Upper lobe of right lung (tissue), 1 donor: ENCODE data around the gene SCLY. TPM values are rescaled to one million over a fixed set of nuclear protein-coding genes. Genes with fewer than 3 reads are reported as not detected.
"Not testable (repeated sequence)": the region's sequence is repeated elsewhere in the genome, so short reads cannot be mapped to it uniquely, and the experiment has no call there.

Experiments used
- ATAC-seq: fragments of 200-7000 bp; cut with Tn5 transposase; one replicate; pipeline ENCODE4 v1.9.1; 2020; ENCODE audit warnings: mild to moderate bottlenecking, moderate library complexity
- DNase-seq: peaks from one replicate; pipeline ENCODE4 v3.0.0-alpha.2; 2020
- H3K27ac ChIP-seq: fragments of 200-600 bp; one replicate; pipeline ENCODE4 v1.8.0; 2022
- H3K27me3 ChIP-seq: fragments of 200-600 bp; one replicate; pipeline ENCODE4 v1.8.0; 2022; ENCODE audit warnings: mild to moderate bottlenecking
- H3K36me3 ChIP-seq: fragments of 200-600 bp; one replicate; pipeline ENCODE4 v1.8.0; 2022
- H3K4me1 ChIP-seq: fragments of 200-600 bp; one replicate; pipeline ENCODE4 v1.8.0; 2022
- H3K4me3 ChIP-seq: fragments of 200-600 bp; one replicate; pipeline ENCODE4 v1.8.0; 2022; ENCODE audit warnings: mild to moderate bottlenecking
- H3K9me3 ChIP-seq: fragments of 200-600 bp; one replicate; pipeline ENCODE4 v1.8.0; 2022
- intact Hi-C: fragments of 100-400 bp; cut with DNase I; formaldehyde crosslinking; loops from one replicate; pipeline ENCODE4 v1.11.0; 2022
- total RNA-seq: library from RNA; stranded (reverse); fragmentation: NEBNext Ultra II Directional; extraction: Animal tissue kit (Norgen Biotek cat#: 25700); gene quantifications from one replicate; pipeline ENCODE4 v1.2.1, GENCODE V29; 2021
- TF ChIP-seq, protein P1 (sequence below): fragments of 200-600 bp; IDR thresholded peaks from one replicate; pipeline ENCODE4 v1.8.0; 2022; ENCODE audit warnings: antibody characterized with exemption
- donor health status: DM: no; HTN: yes; CAD: no; lungs with severe emphysema.

Gene SCLY
- total RNA-seq, 1 donor from 2014 or later, result 13.0 TPM

- DNase-seq (no peak), ATAC-seq (no peak)
- intact Hi-C loops, result no loop called here
- Histone ChIP-seq H3K27ac (no peak overlapping the region), H3K4me3 (no peak overlapping the region), H3K9me3 (no peaks in the 10 kb centered on the region), H3K4me1 (peaks cover 8% of the 10 kb centered on the region), H3K27me3 (no peaks in the 10 kb centered on the region), H3K36me3 (peaks cover 46% of the 10 kb centered on the region)
- TF ChIP-seq, protein P1, sequence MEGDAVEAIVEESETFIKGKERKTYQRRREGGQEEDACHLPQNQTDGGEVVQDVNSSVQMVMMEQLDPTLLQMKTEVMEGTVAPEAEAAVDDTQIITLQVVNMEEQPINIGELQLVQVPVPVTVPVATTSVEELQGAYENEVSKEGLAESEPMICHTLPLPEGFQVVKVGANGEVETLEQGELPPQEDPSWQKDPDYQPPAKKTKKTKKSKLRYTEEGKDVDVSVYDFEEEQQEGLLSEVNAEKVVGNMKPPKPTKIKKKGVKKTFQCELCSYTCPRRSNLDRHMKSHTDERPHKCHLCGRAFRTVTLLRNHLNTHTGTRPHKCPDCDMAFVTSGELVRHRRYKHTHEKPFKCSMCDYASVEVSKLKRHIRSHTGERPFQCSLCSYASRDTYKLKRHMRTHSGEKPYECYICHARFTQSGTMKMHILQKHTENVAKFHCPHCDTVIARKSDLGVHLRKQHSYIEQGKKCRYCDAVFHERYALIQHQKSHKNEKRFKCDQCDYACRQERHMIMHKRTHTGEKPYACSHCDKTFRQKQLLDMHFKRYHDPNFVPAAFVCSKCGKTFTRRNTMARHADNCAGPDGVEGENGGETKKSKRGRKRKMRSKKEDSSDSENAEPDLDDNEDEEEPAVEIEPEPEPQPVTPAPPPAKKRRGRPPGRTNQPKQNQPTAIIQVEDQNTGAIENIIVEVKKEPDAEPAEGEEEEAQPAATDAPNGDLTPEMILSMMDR, result no peak
These were observed 5.4 kb downstream of the SCLY start for GRCh38 chr2:238066218-238066617.

DNA sequence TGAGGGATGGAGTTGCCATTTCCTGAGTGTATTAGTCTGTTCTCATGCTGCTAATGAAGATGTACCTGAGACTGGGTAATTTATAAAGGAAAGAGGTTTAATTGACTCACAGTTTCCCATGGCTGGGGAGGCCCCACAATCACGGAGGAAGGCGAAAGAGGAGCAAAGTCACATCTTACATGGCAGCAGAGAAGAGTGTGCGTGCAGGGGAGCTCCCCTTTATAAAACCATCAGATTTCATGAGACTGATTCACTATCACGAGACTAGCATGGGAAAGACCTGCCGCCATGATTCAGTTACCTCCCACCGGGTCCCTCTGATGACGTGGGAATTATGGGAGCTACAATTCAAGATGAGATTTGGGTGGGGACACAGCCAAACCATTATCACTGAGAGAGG, 5.9 kb downstream of the SCLY start:
- H3K4me1 ChIP-seq, H3K9me3 ChIP-seq, intact Hi-C loops, H3K27ac ChIP-seq, ATAC-seq, H3K4me3 ChIP-seq, DNase-seq, H3K27me3 ChIP-seq: not testable (repeated sequence)
- peaks cover 46% of the 10 kb centered on the region for H3K36me3 ChIP-seq

GRCh38 chr2:238067939-238068338, 7.1 kb downstream of the SCLY start:
- Histone ChIP-seq H3K4me3 (no peak overlapping the region), H3K9me3 (no peaks in the 10 kb centered on the region), H3K36me3 (peaks cover 46% of the 10 kb centered on the region), H3K27ac (no peak overlapping the region), H3K27me3 (no peaks in the 10 kb centered on the region), H3K4me1 (no peaks in the 10 kb centered on the region)
- DNase-seq, result no peak
- no peak for ATAC-seq
- intact Hi-C loops, result no loop called here
- TF ChIP-seq, protein P1, result no peak

GRCh38 chr2:238069021-238069709, 8.4 kb downstream of the SCLY start:
- DNase-seq (no peak), ATAC-seq (no peak)
- H3K4me3 ChIP-seq, result no peak overlapping the region
- H3K27ac ChIP-seq, result no peak overlapping the region
- TF ChIP-seq, protein P1, result no peak
- H3K4me1 ChIP-seq, result no peaks in the 10 kb centered on the region
- intact Hi-C loops, result no loop called here
- H3K36me3 ChIP-seq, result peaks cover 46% of the 10 kb centered on the region
- no peaks in the 10 kb centered on the region for H3K27me3 ChIP-seq
- H3K9me3 ChIP-seq, result no peaks in the 10 kb centered on the region

DNA sequence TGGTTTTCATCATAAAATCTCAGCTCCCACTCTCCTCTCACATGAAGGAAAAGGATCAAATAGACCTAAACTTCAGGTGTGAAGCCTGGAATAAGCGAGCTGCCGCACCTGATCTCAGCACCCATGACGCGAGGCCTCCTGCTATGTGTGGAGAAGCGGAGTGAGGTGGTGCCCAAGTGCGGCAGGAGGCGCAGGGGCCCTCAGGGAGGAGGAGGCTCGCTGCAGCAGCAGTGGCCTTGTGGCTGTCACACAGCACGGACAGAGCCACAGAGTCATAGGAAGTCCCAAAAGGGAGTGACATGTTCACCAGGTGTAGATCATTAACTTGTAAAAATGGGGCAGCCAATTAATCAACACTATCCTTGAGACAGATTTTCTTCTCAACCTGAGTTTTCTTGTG, 9.1 kb downstream of the SCLY start:
- Histone ChIP-seq H3K27ac (no peak overlapping the region), H3K36me3 (peaks cover 40% of the 10 kb centered on the region), H3K4me3 (no peak overlapping the region), H3K27me3 (no peaks in the 10 kb centered on the region), H3K9me3 (no peaks in the 10 kb centered on the region), H3K4me1 (no peaks in the 10 kb centered on the region)
- TF ChIP-seq, protein P1, result no peak
- DNase-seq, result no peak
- no peak for ATAC-seq
- intact Hi-C loops, result no loop called here

DNA sequence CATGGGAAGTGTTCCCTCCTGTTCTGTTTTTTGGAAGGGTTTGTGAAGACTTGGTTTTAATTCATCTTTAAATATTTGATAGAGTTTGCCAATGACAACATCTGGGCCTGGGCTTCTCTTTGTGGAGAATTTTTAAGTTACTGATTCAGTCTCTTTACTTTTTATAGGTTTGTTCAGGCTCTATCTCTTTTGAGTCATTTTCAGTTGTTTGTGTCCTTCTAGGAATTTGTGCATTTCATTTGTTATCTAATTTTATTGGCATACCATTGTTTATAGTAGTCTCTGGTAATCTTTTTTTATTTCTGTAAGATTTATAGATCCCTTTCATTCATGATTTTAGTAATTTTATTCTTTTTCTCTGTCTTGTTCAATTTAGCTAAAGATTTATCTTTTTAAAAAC, 14.6 kb downstream of the SCLY start:
- DNase-seq (no peak), ATAC-seq (no peak)
- H3K27ac ChIP-seq, result no peak overlapping the region
- H3K36me3 ChIP-seq, result no peaks in the 10 kb centered on the region
- no peaks in the 10 kb centered on the region for H3K9me3 ChIP-seq
- no peak overlapping the region for H3K4me3 ChIP-seq
- no peaks in the 10 kb centered on the region for H3K27me3 ChIP-seq
- intact Hi-C loops, result no loop called here
- H3K4me1 ChIP-seq, result no peaks in the 10 kb centered on the region
- TF ChIP-seq, protein P1, result no peak
